HepG2 (cell line): Measurements from ENCODE around the gene CNOT10. TPM values are rescaled to one million over a fixed set of nuclear protein-coding genes. Genes with fewer than 3 reads are reported as not detected.
A peak's percentile ranks its signal among the peaks of the same experiment; 100 is the strongest.

ENCODE experiments used
- AGO2 ChIP-seq: fragments of 200-400 bp; formaldehyde crosslinking; optimal IDR thresholded peaks from 2 replicates; pipeline ENCODE3; 2017; ENCODE audit warnings: mild to moderate bottlenecking, low read depth, low read length, moderate library complexity
- CREB3 ChIP-seq: sonication (generic); formaldehyde crosslinking; IDR thresholded peaks from 2 replicates; pipeline ENCODE4 v1.5.0; 2020; ENCODE audit warnings: missing genetic modification reagents
- GMEB2 ChIP-seq: IDR thresholded peaks from 2 replicates; pipeline ENCODE4 v1.6.1; 2016; ENCODE audit warnings: missing biosample characterization, missing genetic modification reagents, low read depth
- HDAC1 ChIP-seq: sonication (generic); formaldehyde crosslinking; IDR thresholded peaks from 2 replicates; pipeline ENCODE4 v1.5.1; 2020; ENCODE audit warnings: mild to moderate bottlenecking, missing genetic modification reagents
- MEIS2 ChIP-seq: sonication (generic); formaldehyde crosslinking; IDR thresholded peaks from 2 replicates; pipeline ENCODE4 v1.9.0; 2021; ENCODE audit warnings: mild to moderate bottlenecking, missing genetic modification reagents
- NR2F1 ChIP-seq, 2 experiments: fragments of 450-650 bp in 1 of 2; formaldehyde crosslinking in 1 of 2; IDR thresholded peaks; 2 replicates each; pipeline versions ENCODE4 v1.5.0 to v1.6.1; 2016 to 2020; ENCODE audit warnings: mild to moderate bottlenecking in 1 of 2, missing compliant biosample characterization in 1 of 2, missing genetic modification reagents in 1 of 2, moderate library complexity in 1 of 2
- PAX8 ChIP-seq: sonication (generic); formaldehyde crosslinking; IDR thresholded peaks from 2 replicates; pipeline ENCODE4 v1.8.0; 2022; ENCODE audit warnings: mild to moderate bottlenecking, missing genetic modification reagents, borderline replicate concordance
- RXRB ChIP-seq: IDR thresholded peaks from 2 replicates; pipeline ENCODE4 v1.6.1; 2016; ENCODE audit warnings: borderline replicate concordance, missing genetic modification reagents, missing compliant biosample characterization
- SIX4 ChIP-seq: sonication (generic); formaldehyde crosslinking; IDR thresholded peaks from 2 replicates; pipeline ENCODE4 v1.4.0; 2020; ENCODE audit warnings: missing genetic modification reagents
- UBTF ChIP-seq: sonication (generic); formaldehyde crosslinking; IDR thresholded peaks from 2 replicates; pipeline ENCODE4 v1.4.0; 2020; ENCODE audit warnings: mild to moderate bottlenecking, missing genetic modification reagents
- XBP1 ChIP-seq: sonication (generic); formaldehyde crosslinking; IDR thresholded peaks from 2 replicates; pipeline ENCODE4 v1.5.0; 2020; ENCODE audit warnings: missing genetic modification reagents
- ZBTB3 ChIP-seq: sonication (generic); formaldehyde crosslinking; IDR thresholded peaks from 2 replicates; pipeline ENCODE4 v1.4.0; 2020; ENCODE audit warnings: low read depth, mild to moderate bottlenecking, moderate library complexity, missing genetic modification reagents, borderline replicate concordance
- ZNF17 ChIP-seq: sonication (generic); formaldehyde crosslinking; IDR thresholded peaks from 2 replicates; pipeline ENCODE4 v1.5.0; 2020; ENCODE audit warnings: mild to moderate bottlenecking, missing genetic modification reagents
- ZNF33A ChIP-seq: sonication (generic); formaldehyde crosslinking; IDR thresholded peaks from 2 replicates; pipeline ENCODE4 v1.5.1; 2020; ENCODE audit warnings: missing genetic modification reagents, mild to moderate bottlenecking, moderate library complexity, borderline replicate concordance
- ZNF567 ChIP-seq: sonication (generic); formaldehyde crosslinking; IDR thresholded peaks from 2 replicates; pipeline ENCODE4 v1.8.1; 2023; ENCODE audit warnings: mild to moderate bottlenecking, missing genetic modification reagents, borderline replicate concordance
- ZNF629 ChIP-seq: sonication (generic); formaldehyde crosslinking; conservative IDR thresholded peaks from 2 replicates; pipeline ENCODE4 v1.5.0; 2020; ENCODE audit warnings: missing genetic modification reagents
- ZNF839 ChIP-seq: sonication (generic); formaldehyde crosslinking; IDR thresholded peaks from 2 replicates; pipeline ENCODE4 v1.4.0; 2020; ENCODE audit warnings: missing genetic modification reagents, mild to moderate bottlenecking, borderline replicate concordance
- polyA plus RNA-seq, 8 experiments: library from polyadenylated mRNA; depleted of rRNA in 3 of 8; stranded (reverse) in 7 of 8; unstranded in 1 of 8; fragments of >200 nt; fragmentation: Illumina TruSeq in 4 of 8; extraction: Trizol in 4 of 8; gene quantifications; 2 replicates each; pipeline versions ENCODE4 v1.2.1 to v1.2.3, GENCODE V29; 2011 to 2016; ENCODE audit warnings: low read depth in 4 of 8, missing spikeins in 1 of 8, mixed read lengths in 1 of 8; ENCODE audit not compliant: insufficient read depth in 1 of 8
- total RNA-seq, 5 experiments: library from RNA; depleted of rRNA; stranded (reverse); fragments of >200 nt; fragmentation: Illumina TruSeq; extraction: Trizol; gene quantifications; 2 replicates each; pipeline ENCODE4 v1.2.3, GENCODE V29; 2016; ENCODE audit warnings: low read depth in 1 of 5
- TF ChIP-seq, protein P1 (sequence below): sonication (generic); formaldehyde crosslinking; IDR thresholded peaks from 2 replicates; pipeline ENCODE4 v1.4.0; 2020; ENCODE audit warnings: missing genetic modification reagents, mild to moderate bottlenecking, borderline replicate concordance
- TF ChIP-seq, protein P2 (sequence below): sonication (generic); formaldehyde crosslinking; IDR thresholded peaks from 2 replicates; pipeline ENCODE4 v1.4.0; 2020; ENCODE audit warnings: missing genetic modification reagents
- TF ChIP-seq, protein P3 (sequence below): IDR thresholded peaks from 2 replicates; pipeline ENCODE4 v1.6.1; 2016; ENCODE audit warnings: low read depth

The CNOT10 gene
- total and polyA plus RNA-seq, 2 of the 13 experiments (the other 11 are each of a cell fraction or from before 2014, with no cell fraction given): 21.2 to 34.1 TPM

DNA sequence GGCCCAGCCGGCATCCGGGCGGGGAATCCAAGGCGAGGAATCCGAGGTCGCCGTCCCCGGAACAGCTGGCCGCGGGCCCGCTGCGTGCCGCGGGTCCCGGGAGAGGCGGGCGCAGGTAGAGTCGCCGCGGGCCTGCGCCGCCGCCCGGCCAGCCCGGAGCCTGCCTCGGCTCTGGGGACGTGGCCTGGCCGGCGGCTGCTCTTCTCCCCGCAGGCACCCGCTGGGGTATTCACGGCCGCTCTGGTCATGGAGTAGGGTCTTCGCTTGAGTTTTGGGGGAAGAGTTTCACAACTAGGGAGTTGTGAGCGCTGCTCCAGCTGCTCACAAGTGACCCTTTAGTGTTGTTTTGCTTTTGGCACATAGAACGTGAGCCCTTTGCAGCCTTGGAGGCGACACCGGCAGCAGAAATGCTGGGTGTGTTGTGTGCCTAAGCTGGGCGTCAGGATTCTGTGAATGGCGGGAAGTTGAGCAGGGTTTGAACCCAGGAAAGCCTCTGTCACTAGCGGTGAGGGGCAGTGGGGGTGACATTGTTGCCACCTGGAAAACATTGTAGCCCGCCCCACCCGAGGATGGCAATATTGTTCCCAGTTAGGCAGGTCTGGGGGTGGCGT lies 136.8 kb downstream of the CNOT10 start (continued):
- TF ChIP-seq, protein P1, sequence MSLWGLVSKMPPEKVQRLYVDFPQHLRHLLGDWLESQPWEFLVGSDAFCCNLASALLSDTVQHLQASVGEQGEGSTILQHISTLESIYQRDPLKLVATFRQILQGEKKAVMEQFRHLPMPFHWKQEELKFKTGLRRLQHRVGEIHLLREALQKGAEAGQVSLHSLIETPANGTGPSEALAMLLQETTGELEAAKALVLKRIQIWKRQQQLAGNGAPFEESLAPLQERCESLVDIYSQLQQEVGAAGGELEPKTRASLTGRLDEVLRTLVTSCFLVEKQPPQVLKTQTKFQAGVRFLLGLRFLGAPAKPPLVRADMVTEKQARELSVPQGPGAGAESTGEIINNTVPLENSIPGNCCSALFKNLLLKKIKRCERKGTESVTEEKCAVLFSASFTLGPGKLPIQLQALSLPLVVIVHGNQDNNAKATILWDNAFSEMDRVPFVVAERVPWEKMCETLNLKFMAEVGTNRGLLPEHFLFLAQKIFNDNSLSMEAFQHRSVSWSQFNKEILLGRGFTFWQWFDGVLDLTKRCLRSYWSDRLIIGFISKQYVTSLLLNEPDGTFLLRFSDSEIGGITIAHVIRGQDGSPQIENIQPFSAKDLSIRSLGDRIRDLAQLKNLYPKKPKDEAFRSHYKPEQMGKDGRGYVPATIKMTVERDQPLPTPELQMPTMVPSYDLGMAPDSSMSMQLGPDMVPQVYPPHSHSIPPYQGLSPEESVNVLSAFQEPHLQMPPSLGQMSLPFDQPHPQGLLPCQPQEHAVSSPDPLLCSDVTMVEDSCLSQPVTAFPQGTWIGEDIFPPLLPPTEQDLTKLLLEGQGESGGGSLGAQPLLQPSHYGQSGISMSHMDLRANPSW (CRISPR knock-in tag): no peak
- TF ChIP-seq HDAC1 (0 out of 2 replicates have a peak, but pooled peaks have one; percentile 4), SIX4 (CRISPR knock-in tag) (no peak), MEIS2 (CRISPR knock-in tag) (no peak), PAX8 (CRISPR knock-in tag) (no peak), XBP1 (CRISPR knock-in tag) (no peak), CREB3 (no peak), ZNF629 (CRISPR knock-in tag) (no peak), NR2F1 (CRISPR knock-in tag; IDR thresholded peaks at IDR 0.05) (no peak), ZNF17 (CRISPR knock-in tag) (no peak), UBTF (peak; percentile 87; the same call in 1 of the 2 replicates), ZNF567 (CRISPR knock-in tag) (no peak), ZBTB3 (CRISPR knock-in tag) (no peak), ZNF33A (CRISPR knock-in tag) (no peak), GMEB2 (no peak), ZNF839 (CRISPR knock-in tag) (no peak), AGO2 (peak; percentile 98), RXRB (CRISPR knock-in tag) (no peak)
- TF ChIP-seq, protein P2, sequence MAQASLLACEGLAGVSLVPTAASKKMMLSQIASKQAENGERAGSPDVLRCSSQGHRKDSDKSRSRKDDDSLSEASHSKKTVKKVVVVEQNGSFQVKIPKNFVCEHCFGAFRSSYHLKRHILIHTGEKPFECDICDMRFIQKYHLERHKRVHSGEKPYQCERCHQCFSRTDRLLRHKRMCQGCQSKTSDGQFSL: no peak
- TF ChIP-seq, protein P3, sequence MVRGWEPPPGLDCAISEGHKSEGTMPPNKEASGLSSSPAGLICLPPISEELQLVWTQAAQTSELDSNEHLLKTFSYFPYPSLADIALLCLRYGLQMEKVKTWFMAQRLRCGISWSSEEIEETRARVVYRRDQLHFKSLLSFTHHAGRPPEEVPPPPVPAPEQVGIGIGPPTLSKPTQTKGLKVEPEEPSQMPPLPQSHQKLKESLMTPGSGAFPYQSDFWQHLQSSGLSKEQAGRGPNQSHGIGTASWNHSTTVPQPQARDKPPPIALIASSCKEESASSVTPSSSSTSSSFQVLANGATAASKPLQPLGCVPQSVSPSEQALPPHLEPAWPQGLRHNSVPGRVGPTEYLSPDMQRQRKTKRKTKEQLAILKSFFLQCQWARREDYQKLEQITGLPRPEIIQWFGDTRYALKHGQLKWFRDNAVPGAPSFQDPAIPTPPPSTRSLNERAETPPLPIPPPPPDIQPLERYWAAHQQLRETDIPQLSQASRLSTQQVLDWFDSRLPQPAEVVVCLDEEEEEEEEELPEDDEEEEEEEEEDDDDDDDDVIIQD: no peak
